HG02884 (cell line): Measurements from ENCODE around the gene DDOST.
"Not testable (repeated sequence)": the region's sequence is repeated elsewhere in the genome, so short reads cannot be mapped to it uniquely, and the experiment has no call there.

Experiments used
- ATAC-seq: cut with Tn5 transposase; IDR thresholded peaks from one replicate; pipeline ENCODE4 v1.9.1; 2021; ENCODE audit warnings: mild to moderate bottlenecking, moderate library complexity; ENCODE audit not compliant: unreplicated experiment

Gene DDOST

GRCh38 chr1:20626524-20626923, 34.6 kb downstream of the DDOST start:
- ATAC-seq = no peak

GRCh38 chr1:20626098-20626427, 35.1 kb downstream of the DDOST start:
- no peak for ATAC-seq

DNA sequence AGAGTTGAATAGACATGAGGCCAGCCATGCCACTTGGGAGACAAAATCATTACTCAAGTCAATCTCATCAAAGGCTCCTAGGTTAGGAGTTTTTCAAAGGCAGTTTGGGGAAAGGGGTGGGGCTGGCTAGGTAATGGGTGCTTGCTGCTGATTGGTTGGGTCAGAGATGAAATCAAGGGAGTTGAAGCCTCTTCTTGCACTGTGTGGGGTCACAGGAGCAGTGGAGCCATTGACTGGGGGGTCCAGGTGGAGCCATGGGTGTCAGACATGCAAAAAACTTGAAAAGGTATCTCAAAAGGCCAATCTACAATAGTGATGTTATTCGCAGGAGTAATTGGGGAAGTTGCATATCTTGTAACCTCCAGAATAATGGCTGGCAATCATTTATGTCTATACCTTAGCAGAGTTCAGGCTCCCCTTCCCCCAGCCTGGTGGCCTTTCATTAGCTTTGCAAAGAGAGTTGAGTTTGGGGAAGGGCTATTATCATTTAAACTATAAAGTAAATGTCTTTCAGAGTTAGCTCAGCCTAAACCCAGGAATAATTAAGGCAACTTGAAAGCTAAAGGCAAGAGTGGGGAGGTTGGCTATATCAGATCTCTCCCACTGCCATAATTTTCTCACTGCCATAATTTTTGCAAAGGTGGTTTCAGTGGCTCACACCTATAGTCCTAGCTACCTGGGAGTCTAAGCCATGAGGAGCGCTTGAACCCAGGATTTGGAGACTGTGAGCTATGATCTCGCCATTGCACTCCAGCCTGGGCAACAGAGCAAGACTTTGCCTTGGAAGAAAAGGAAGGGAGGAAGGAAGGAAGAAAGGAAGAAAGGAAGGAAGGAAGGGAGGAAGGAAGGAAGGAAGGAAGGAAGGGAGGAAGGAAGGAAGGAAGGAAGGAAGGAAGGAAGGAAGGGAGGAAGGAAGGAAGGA, 35.7 kb downstream of the DDOST start:
- ATAC-seq = no peak

DNA sequence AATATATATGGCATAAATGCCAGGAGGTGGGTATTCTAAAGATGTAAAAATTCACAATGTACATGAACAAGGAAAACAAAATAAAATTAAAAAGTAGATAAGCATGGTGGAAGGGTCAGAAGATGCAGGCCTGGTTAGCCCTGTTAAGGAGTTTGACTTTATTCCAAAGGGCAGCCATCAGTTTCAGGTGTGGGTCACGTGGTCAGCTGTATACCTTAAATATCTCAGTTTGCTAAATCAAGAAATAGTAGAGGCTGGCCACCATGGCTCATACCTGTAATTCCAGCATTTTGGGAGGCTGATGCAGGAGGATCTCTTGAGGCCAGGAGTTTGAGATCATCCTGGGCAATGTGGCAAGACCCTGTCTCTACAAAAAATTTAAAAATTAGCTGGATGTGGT, 36.5 kb downstream of the DDOST start:
- no peak for ATAC-seq

GRCh38 chr1:20621012-20621411, 40.2 kb downstream of the DDOST start:
- ATAC-seq = no peak

- ATAC-seq = no peak
Observed at GRCh38 chr1:20619999-20620398, 41.2 kb downstream of the DDOST start.

- ATAC-seq = no peak
Observed at GRCh38 chr1:20618550-20618949, 42.6 kb downstream of the DDOST start.

DNA sequence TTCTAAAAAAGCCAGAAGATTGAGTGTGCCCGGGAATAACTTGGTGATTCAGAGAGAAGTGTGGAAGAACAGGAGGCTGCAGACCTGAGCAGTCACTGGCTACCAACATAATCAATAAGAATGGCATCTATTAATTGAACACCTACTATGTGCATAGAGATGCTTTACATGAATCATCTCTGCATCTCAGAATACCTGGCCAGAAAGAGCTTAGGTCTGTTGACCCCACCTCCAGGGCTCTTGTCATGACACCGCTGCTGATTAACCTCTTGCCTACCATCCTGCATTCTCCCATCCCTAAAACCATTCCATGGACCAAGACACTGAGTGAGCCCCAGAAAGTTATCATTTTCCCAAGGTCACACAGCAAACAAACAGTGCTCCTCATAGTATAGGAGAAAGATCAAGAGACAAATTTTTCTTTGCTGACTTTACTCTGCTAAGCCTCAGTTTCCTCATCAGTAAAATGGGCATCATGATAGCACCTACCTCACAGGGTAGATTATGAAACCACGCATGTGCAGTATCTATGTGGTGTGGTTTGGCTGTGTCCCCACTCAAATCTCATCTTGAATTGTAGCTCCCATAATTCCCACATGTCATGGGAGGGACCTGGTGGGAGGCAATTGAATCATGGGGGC, 44.2 kb downstream of the DDOST start:
- no peak for ATAC-seq

DNA sequence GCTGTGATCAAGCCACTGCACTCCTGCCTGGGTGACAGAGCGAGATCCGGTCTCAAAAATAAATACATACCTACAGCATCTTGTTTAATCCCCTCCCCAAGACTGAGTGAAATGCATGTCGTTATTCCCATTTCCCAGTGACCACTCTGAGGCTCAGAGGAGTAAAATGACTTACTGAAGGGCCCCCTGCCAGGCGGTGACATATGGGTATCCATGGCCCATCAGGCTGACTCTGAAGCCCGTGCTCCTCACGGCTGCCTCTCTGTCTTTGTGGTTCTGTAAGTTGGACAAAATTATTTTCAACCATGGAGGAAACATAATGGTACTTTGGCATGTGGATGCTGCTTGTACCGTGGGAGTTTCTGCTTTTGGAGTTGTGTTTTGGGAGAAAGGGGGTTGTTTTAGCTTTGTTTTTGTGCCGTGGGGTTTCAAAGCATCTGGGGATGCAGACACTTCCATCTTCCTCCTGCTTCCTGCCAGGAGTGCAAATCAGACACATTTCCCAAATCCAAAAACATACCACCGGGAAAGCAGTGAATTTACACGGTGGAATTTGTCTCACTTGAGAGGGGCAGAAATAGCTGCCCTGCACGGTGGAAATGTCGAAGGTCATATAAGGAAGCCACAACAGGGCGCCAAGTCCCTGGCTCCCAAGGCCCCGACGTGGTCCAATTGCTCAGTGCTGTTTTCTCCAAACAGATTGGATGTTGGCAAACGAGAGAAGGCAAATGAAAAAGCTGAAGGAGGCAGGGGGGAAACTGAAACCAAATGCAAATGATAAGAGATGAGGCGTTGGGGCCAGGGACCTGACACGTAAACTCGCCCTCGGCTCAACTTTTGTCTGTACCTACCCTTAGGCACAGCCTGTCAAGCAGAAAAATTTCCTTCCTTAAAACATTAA, 45.0 kb downstream of the DDOST start:
- no peak for ATAC-seq

GRCh38 chr1:20614131-20614579, 47.0 kb downstream of the DDOST start:
- ATAC-seq = no peak

DNA sequence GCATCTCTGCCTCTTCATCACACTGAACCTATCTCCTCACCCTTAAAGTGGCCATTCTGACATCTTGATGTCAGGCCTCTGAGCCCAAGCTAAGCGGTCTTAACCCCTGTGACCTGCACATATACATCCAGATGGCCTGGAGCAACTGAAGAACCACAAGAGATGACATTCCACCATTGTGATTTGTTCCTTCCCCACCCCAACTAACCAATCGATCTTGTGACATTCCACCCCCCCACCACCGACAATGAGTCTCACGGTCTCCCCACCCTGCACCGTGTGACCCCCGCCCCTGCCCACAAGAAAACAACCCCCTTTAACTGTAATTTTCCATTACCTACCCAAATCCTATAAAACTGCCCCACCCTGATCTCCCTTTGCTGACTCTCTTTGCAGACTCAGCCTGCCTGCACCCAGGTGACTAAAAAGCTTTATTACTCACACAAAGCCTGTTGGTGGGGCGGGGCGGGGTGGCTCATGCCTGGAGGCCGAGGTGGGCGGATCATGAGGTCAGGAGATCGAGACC, 48.9 kb downstream of the DDOST start:
- ATAC-seq = no peak

DNA sequence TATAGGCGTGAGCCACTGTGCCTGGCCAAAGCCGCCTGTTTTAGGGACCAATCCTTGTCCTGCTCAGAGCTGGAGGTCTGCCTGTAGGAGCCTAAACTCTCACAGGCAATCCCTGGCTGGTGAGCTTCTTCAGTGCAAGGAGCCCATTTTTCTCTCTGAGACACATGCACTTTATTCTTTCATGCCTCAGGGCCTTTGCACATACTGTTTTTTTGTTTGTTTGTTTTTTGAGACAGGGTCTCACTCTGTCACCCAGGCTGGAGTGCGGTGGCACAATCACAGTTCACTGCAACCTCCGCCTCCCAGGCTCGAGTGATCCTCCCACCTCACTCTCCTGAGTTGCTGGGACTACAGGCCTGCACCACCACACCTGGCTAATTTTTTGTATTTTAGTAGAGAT, 49.5 kb downstream of the DDOST start:
- no peak for ATAC-seq

- no peak for ATAC-seq
Observed at GRCh38 chr1:20610970-20611369, 50.2 kb downstream of the DDOST start.

GRCh38 chr1:20609541-20609940, 51.6 kb downstream of the DDOST start:
- no peak for ATAC-seq

DNA sequence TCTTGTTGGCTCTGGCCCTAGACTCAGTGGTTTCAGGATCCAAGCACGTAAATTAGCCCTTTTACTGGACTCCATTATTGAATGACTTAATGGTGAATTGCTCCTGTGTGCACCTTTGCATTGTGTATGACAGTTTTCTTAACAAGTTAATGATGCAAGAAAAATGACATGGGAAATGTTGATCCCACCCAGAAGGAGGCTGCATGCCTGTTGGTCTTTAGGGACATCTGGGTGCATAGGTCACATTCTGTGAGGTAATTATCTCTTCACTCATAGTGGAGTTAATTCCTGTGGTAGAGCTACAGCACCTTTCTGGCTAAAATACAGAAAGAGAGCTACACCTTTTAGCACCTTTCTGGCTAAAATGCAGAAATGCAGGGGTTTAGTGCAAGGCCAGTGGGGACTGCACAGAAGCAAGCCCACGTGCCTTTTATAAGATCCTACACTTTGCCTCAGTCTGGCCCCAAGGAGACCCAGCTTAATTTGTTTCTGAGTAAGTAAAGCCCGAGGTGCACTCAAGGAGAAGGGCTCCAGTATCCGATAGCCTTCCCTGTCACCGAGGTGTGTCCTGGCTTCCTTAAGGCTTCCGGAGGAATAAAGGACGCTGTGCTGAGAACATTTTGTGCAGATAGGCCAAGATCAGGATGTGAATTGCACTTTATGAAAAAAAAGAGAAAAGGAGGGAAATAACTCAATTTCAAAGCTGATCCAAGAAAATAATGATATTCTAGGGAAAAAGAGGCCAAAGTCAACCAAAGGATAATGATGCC, 54.2 kb downstream of the DDOST start:
- ATAC-seq = not testable (repeated sequence)

DNA sequence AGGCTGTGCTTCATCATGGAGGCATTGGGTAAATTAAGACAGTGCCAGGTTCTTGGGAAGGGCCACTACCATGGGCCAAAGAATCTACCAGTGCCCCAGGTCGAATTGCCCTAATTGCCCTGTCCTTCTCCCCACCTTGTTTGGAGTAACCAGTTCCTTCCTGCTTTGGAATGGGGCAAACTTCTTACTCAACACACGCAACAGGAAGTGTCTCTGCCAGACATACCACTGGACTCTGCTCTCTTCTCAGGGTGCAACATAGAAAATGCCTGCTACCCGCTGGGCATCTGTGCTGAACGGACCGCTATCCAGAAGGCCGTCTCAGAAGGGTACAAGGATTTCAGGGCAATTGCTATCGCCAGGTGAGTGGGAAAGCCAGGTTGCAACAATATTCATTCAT, 56.5 kb downstream of the DDOST start:
- no peak for ATAC-seq

DNA sequence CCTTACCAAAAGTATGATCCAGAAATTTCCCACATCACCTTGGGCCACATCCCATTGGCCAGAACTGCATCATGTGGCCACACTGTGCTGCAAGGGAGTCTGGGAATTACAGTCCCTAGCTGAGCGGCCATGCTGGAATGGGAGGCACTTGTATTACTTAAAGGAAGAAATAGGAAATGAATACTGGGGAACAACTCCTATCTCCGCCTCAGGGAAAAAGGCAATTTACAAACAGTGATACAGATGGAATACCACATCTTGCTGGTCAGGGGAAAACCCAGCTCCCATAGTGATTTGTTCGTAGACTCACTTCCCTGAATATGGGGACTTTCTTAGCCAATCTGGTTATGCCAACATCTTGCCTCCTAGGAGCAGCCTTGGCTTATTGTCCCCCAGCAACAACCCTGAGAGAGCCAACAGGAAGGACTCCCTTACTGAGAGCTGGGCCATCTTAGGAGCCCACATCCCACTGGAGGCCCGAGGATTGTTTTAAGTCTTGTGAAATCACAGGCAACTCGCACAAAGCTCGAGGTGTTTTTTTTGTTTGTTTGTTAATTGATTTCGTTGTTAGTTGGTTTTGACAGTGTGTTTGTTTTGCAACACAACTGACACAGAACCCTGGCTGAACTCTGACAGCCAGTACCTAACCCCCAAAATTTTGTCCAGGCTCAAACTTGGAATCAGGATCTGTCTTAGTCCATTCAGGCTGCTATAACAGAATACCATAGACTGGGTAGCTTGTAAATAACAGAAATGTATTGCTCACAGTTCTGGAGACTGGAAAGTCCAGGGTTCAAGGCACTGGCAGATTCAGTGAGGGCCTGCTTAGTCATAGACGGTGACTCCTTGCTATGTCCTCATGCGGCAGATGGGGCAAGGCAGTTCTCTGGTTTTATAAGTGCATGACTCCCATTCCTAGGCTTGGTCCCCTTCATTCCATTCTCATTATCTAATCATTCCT, 57.4 kb downstream of the DDOST start:
- ATAC-seq = no peak

GRCh38 chr1:20602851-20603450, 58.2 kb downstream of the DDOST start:
- no peak for ATAC-seq
